H1 (cell line): ENCODE measurements around the gene CBLB. TPM values are rescaled to one million over a fixed set of nuclear protein-coding genes. Genes with fewer than 3 reads are reported as not detected.

ENCODE experiments used
- CTCF ChIA-PET: fragments of 300-600 bp; sonication (Branson Sonifier 250); formaldehyde crosslinking; loops from one replicate; lab custom pipeline; 2021; ENCODE audit not compliant: partially characterized antibody; lab: Charles Lee
- POLR2A ChIA-PET: fragments of 300-600 bp; sonication (Branson Sonifier 250); formaldehyde crosslinking; loops from one replicate; lab custom pipeline; 2021; ENCODE audit warnings: inconsistent platforms; ENCODE audit not compliant: partially characterized antibody; lab: Charles Lee
- DNase-seq, 2 experiments: peaks; one replicate each; pipeline versions ENCODE4 v3.0.0 to v3.0.0-alpha.2; 2010 to 2022; ENCODE audit warnings: low spot score in 2 of 2, low read depth in 1 of 2, mixed read lengths in 1 of 2
- FAIRE-seq: peaks from 2 replicates; lab custom pipeline; 2011; peaks lifted over from hg19 to GRCh38; lab: Jason Lieb, UNC
- H2AFZ ChIP-seq: 2 replicates; pipeline ENCODE4 v1.8.1; 2012; ENCODE audit warnings: low read length, inconsistent platforms
- H2AK5ac ChIP-seq: 2 replicates; pipeline ENCODE4 v1.6.1; 2013; ENCODE audit warnings: low read depth, low read length
- H2BK120ac ChIP-seq: replicated peaks from 2 replicates; pipeline ENCODE3; 2013; ENCODE audit warnings: low read depth, low read length, inconsistent platforms
- H2BK12ac ChIP-seq: 2 replicates; pipeline ENCODE4 v1.6.1; 2013; ENCODE audit warnings: low read depth, low read length
- H2BK15ac ChIP-seq: 2 replicates; pipeline ENCODE4 v1.6.1; 2013; ENCODE audit warnings: low read length
- H2BK20ac ChIP-seq: 2 replicates; pipeline ENCODE4 v1.6.1; 2013; ENCODE audit warnings: low read length
- H2BK5ac ChIP-seq: 2 replicates; pipeline ENCODE4 v1.6.1; 2013; ENCODE audit warnings: low read depth, low read length
- H3K14ac ChIP-seq: 2 replicates; pipeline ENCODE4 v1.6.1; 2013; ENCODE audit warnings: inconsistent platforms; ENCODE audit not compliant: insufficient read length
- H3K18ac ChIP-seq: 2 replicates; pipeline ENCODE4 v1.6.1; 2013; ENCODE audit warnings: low read length; ENCODE audit errors: extremely low read depth
- H3K23ac ChIP-seq: 2 replicates; pipeline ENCODE4 v1.6.1; 2013; ENCODE audit warnings: inconsistent platforms; ENCODE audit not compliant: insufficient read length
- H3K23me2 ChIP-seq: 2 replicates; pipeline ENCODE4 v1.6.1; 2013; ENCODE audit warnings: low read depth, low read length
- H3K27ac ChIP-seq: 2 replicates; pipeline ENCODE4 v1.6.1; 2011; ENCODE audit warnings: low read depth, low read length, inconsistent platforms
- H3K27me3 ChIP-seq, 4 experiments: replicated peaks in 1 of 4; 1 replicate in 1 of 4; 2 replicates in 3 of 4; pipeline versions ENCODE4 v1.6.1 to v1.8.1; 2011 to 2013; ENCODE audit warnings: low read length in 3 of 4, mild to moderate bottlenecking in 3 of 4, inconsistent platforms in 2 of 4, mixed read lengths in 2 of 4, moderate library complexity in 1 of 4; ENCODE audit not compliant: control insufficient read depth in 3 of 4, insufficient read depth in 3 of 4; ENCODE audit errors: extremely low read depth in 1 of 4
- H3K36me3 ChIP-seq, 4 experiments: 2 replicates each; pipeline versions ENCODE4 v1.6.1 to v1.8.1; 2011 to 2013; ENCODE audit warnings: mild to moderate bottlenecking in 4 of 4, low read length in 3 of 4, moderate library complexity in 2 of 4, control low read depth in 1 of 4, inconsistent platforms in 1 of 4; ENCODE audit not compliant: insufficient read depth in 4 of 4, control insufficient read depth in 2 of 4
- H3K4ac ChIP-seq: replicated peaks from 2 replicates; pipeline ENCODE3; 2013; ENCODE audit warnings: low read length, low read depth, mixed read lengths, inconsistent platforms; ENCODE audit not compliant: insufficient read length
- H3K4me1 ChIP-seq, 4 experiments: replicated peaks in 1 of 4; 1 replicate in 1 of 4; 2 replicates in 3 of 4; pipeline versions ENCODE4 v1.6.1 to v1.8.1; 2011 to 2013; ENCODE audit warnings: low read length in 3 of 4, inconsistent platforms in 2 of 4, mixed read lengths in 1 of 4; ENCODE audit not compliant: insufficient read depth in 4 of 4, control insufficient read depth in 3 of 4
- H3K4me2 ChIP-seq, 2 experiments: 2 replicates each; pipeline versions ENCODE4 v1.6.1 to v1.8.1; 2011 to 2013; ENCODE audit warnings: low read depth in 2 of 2, low read length in 2 of 2, control low read depth in 1 of 2, inconsistent platforms in 1 of 2, mild to moderate bottlenecking in 1 of 2; ENCODE audit not compliant: insufficient read depth in 1 of 2
- H3K4me3 ChIP-seq, 4 experiments: fragments of 200-600, 300-600 bp in 1 of 4; sonication (generic), shearing (Covaris generic), sonication (Bioruptor Twin) in 1 of 4; 2 replicates each; pipeline versions ENCODE4 v1.5.1 to v1.8.1; 2011 to 2016; ENCODE audit warnings: low read length in 4 of 4, low read depth in 3 of 4, control low read depth in 2 of 4, inconsistent platforms in 2 of 4, mild to moderate bottlenecking in 2 of 4, mixed read lengths in 1 of 4, moderate library complexity in 1 of 4; ENCODE audit not compliant: insufficient read depth in 2 of 4; ENCODE audit errors: extremely low read depth in 1 of 4
- H3K56ac ChIP-seq: replicated peaks from 2 replicates; pipeline ENCODE3; 2013; ENCODE audit warnings: low read depth, mild to moderate bottlenecking, mixed read lengths, low read length, inconsistent platforms; ENCODE audit not compliant: insufficient read length
- H3K79me1 ChIP-seq: 2 replicates; pipeline ENCODE4 v1.6.1; 2013; ENCODE audit warnings: low read depth, low read length, control low read depth
- H3K79me2 ChIP-seq, 2 experiments: 2 replicates each; pipeline versions ENCODE4 v1.6.1 to v1.8.1; 2012 to 2013; ENCODE audit warnings: low read length in 2 of 2, mild to moderate bottlenecking in 2 of 2, inconsistent platforms in 1 of 2; ENCODE audit not compliant: insufficient read depth in 2 of 2, control insufficient read depth in 1 of 2
- H3K9ac ChIP-seq, 4 experiments: replicated peaks in 1 of 4; 1 replicate in 1 of 4; 2 replicates in 3 of 4; pipeline versions ENCODE4 v1.6.1 to v1.8.1; 2011 to 2013; ENCODE audit warnings: low read depth in 3 of 4, low read length in 3 of 4, control low read depth in 2 of 4, mild to moderate bottlenecking in 2 of 4, moderate library complexity in 2 of 4, inconsistent platforms in 1 of 4; ENCODE audit errors: extremely low read depth in 1 of 4
- H3K9me3 ChIP-seq, 2 experiments: 2 replicates each; pipeline versions ENCODE4 v1.6.1 to v1.8.1; 2012 to 2013; ENCODE audit warnings: mild to moderate bottlenecking in 2 of 2, moderate library complexity in 2 of 2, control low read depth in 1 of 2, inconsistent platforms in 1 of 2, low read depth in 1 of 2, low read length in 1 of 2, mixed read lengths in 1 of 2; ENCODE audit not compliant: insufficient read depth in 2 of 2
- H4K20me1 ChIP-seq, 2 experiments: replicated peaks in 1 of 2; 2 replicates each; pipeline versions ENCODE3 to v1.8.1; 2011 to 2013; ENCODE audit warnings: inconsistent platforms in 2 of 2, low read length in 2 of 2, mild to moderate bottlenecking in 1 of 2; ENCODE audit not compliant: insufficient read depth in 2 of 2, control insufficient read depth in 1 of 2
- H4K5ac ChIP-seq: 2 replicates; pipeline ENCODE4 v1.6.1; 2013; ENCODE audit warnings: low read length, low read depth, mixed read lengths, inconsistent platforms; ENCODE audit not compliant: insufficient read length
- H4K8ac ChIP-seq: 2 replicates; pipeline ENCODE4 v1.8.0; 2013; ENCODE audit warnings: mild to moderate bottlenecking, moderate library complexity, low read length, inconsistent platforms; ENCODE audit not compliant: insufficient read depth; ENCODE audit errors: extremely low read depth
- H4K91ac ChIP-seq: replicated peaks from 2 replicates; pipeline ENCODE3; 2013; ENCODE audit warnings: low read length, mixed read lengths, inconsistent platforms; ENCODE audit not compliant: insufficient read length
- NRF1 ChIP-seq: IDR thresholded peaks from 2 replicates; pipeline ENCODE4 v1.6.1; 2011; ENCODE audit warnings: mild to moderate bottlenecking, low read depth, low read length, improper control_type of control experiment
- SRF ChIP-seq: IDR thresholded peaks from 2 replicates; pipeline ENCODE4 v1.6.1; 2011; ENCODE audit warnings: mild to moderate bottlenecking, low read depth, low read length, moderate library complexity
- WGBS, 2 experiments: shearing (Covaris generic) in 1 of 2; methylation state at CpG; one replicate each; pipeline versions ENCODE4 v1.1.6 to v1.1.7; 2013 to 2015; ENCODE audit warnings: low lambda C conversion rate in 2 of 2, mixed read lengths in 2 of 2, inconsistent platforms in 1 of 2, low coverage in 1 of 2, missing lambda C conversion rate in 1 of 2; ENCODE audit not compliant: insufficient replicate concordance in 2 of 2, insufficient coverage in 1 of 2, insufficient read length in 1 of 2; ENCODE audit errors: extremely low coverage in 1 of 2, missing lambda C conversion rate in 1 of 2; 5-methylcytosine and 5-hydroxymethylcytosine counted together
- polyA plus RNA-seq, 7 experiments: library from polyadenylated mRNA; depleted of rRNA in 3 of 7; stranded (reverse) in 5 of 7; unstranded in 2 of 7; fragments of >200 nt in 5 of 7; fragments of 200-250 nt in 2 of 7; gene quantifications; 1 replicate in 5 of 7; 2 replicates in 1 of 7; 4 replicates in 1 of 7; pipeline versions ENCODE4 v1.2.1 to v1.2.3, GENCODE V29; 2011 to 2013; ENCODE audit warnings: missing spikeins in 2 of 7, mixed read lengths in 2 of 7
- total RNA-seq: library from RNA; stranded (reverse); fragmentation: NEBNext Ultra II Directional; extraction: Animal tissue kit (Norgen Biotek cat#: 25700); gene quantifications from 2 replicates; pipeline ENCODE4 v1.2.1, GENCODE V29; 2021

Gene CBLB
- total and polyA plus RNA-seq, 2 of the 8 experiments (the other 6 are each of a cell fraction or from before 2014, with no cell fraction given), result 14.5 to 26.0 TPM

DNA sequence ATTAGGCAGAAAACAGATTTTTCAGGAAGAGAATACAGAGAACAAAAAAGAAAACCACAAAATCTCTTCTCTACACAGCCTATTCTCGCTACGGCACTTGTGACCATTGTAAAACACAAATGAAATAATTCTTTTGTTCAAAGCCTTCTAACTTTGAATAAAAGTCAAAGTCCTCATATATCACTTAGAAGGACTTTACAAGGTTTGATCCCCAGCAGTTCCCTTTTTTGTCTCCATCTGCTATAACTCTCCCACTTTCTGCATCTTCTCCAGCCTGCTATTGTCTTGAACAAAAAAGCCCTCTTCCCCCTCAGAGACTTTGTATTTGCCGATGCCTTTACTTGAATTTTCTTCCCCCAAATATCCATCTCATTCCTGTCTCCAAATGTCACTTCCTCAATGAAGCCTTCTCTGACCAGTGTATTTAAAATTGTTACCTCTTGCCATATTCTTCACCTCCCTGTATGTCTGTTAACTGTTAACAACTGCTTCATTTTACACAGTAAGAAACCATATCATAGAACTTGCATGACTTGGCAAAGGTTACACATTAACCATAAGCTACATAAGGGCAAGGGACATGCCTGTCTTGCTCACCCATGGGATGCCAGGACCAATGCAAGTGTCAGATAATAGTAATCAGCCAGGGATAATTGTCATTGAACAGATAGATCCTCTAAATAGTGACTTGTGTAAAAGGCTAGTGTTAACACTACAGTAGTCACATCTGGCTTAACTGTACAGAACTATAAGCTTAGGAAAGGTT is 122.4 kb downstream of the CBLB start:
- no peak overlapping the region for H2BK120ac ChIP-seq
- no peaks in the 10 kb centered on the region for H3K27me3 ChIP-seq
- ChIA-PET POLR2A (no interaction called here), CTCF (no interaction called here)
- no peak for FAIRE-seq
- no peaks in the 10 kb centered on the region for H4K20me1 ChIP-seq
- no peaks in the 10 kb centered on the region for H3K23me2 ChIP-seq
- no peaks in the 10 kb centered on the region for H3K9me3 ChIP-seq
- H3K79me1 ChIP-seq, result no peaks in the 10 kb centered on the region
- H2BK12ac ChIP-seq, result no peak overlapping the region
- no peak overlapping the region for H3K23ac ChIP-seq
- no peak overlapping the region for H2BK15ac ChIP-seq
- no peaks in the 10 kb centered on the region for H3K79me2 ChIP-seq
- H3K4me1 ChIP-seq, result peaks cover 0 to 5% (median 0%) of the 10 kb centered on the region in 4 experiments; a peak in 1 of 7 replicates
- no peak overlapping the region for H4K5ac ChIP-seq
- DNase-seq, result no peak
- H3K27ac ChIP-seq, result no peak overlapping the region
- no peak overlapping the region for H3K9ac ChIP-seq
- H3K36me3 ChIP-seq, result peaks cover 0 to 12% (median 0%) of the 10 kb centered on the region in 4 experiments; a peak in 2 of 8 replicates
- no peak overlapping the region for H3K18ac ChIP-seq
- H3K4ac ChIP-seq, result no peak overlapping the region
- H2AK5ac ChIP-seq, result no peak overlapping the region
- no peak overlapping the region for H4K91ac ChIP-seq
- H3K56ac ChIP-seq, result no peak overlapping the region
- H2BK5ac ChIP-seq, result no peak overlapping the region
- no peak overlapping the region for H3K4me3 ChIP-seq
- no peak overlapping the region for H2BK20ac ChIP-seq
- H3K4me2 ChIP-seq, result no peak overlapping the region
- no peak overlapping the region for H3K14ac ChIP-seq
- no peak overlapping the region for H4K8ac ChIP-seq
- WGBS, 2 experiments, result 73% methylated on average over 3 of the region's 3 CpGs; no CpG with 5 or more reads in 1 of the 2 experiments
- H2AFZ ChIP-seq, result no peak overlapping the region
- TF ChIP-seq SRF, result no peak
- TF ChIP-seq NRF1, result no peak
